Colonic mucosa (tissue), 4 donors: Measurements from ENCODE around the gene STAC3. TPM values are rescaled to one million over a fixed set of nuclear protein-coding genes. Genes with fewer than 3 reads are reported as not detected.

Experiments used
- DNase-seq: peaks from one replicate; pipeline ENCODE4 v3.0.0-alpha.2; 2020
- H3K27ac ChIP-seq: fragments of 200-600 bp; one replicate; pipeline ENCODE4 v1.8.0; 2021
- H3K27me3 ChIP-seq: fragments of 200-600 bp; one replicate; pipeline ENCODE4 v1.8.0; 2021
- H3K36me3 ChIP-seq: fragments of 200-600 bp; one replicate; pipeline ENCODE4 v1.8.0; 2021
- H3K4me1 ChIP-seq: fragments of 200-600 bp; one replicate; pipeline ENCODE4 v1.8.0; 2021; ENCODE audit warnings: mild to moderate bottlenecking
- H3K4me3 ChIP-seq: fragments of 200-600 bp; one replicate; pipeline ENCODE4 v1.8.0; 2021
- H3K9ac ChIP-seq, 2 donors: one replicate each; pipeline ENCODE4 v1.7.0; 2013; ENCODE audit warnings: control low read depth in 2 of 2, low read depth in 2 of 2, low read length in 2 of 2
- H3K9me3 ChIP-seq: fragments of 200-600 bp; one replicate; pipeline ENCODE4 v1.8.0; 2021
- intact Hi-C: fragments of 100-400 bp; cut with DNase I; formaldehyde crosslinking; loops from one replicate; pipeline ENCODE4 v1.14.1; 2022
- total RNA-seq, 2 donors: library from RNA; stranded (reverse); fragmentation: NEBNext Ultra II Directional in 1 of 2; extraction: Animal tissue kit (Norgen Biotek cat#: 25700) in 1 of 2; gene quantifications; one replicate each; pipeline ENCODE4 v1.2.1, GENCODE V29; 2021
- TF ChIP-seq, protein P1 (sequence below): fragments of 200-600 bp; IDR thresholded peaks from one replicate; pipeline ENCODE4 v1.8.0; 2022; ENCODE audit warnings: antibody characterized with exemption, mild to moderate bottlenecking
- donor health status: healthy.
- donor health status: DM: no; HTN: no; CAD: no.
- donor health status: DM: no; HTN: no; CAD: no.

Gene STAC3
- total RNA-seq, 2 donors from 2014 or later = 1.9 to 2.7 TPM

DNA sequence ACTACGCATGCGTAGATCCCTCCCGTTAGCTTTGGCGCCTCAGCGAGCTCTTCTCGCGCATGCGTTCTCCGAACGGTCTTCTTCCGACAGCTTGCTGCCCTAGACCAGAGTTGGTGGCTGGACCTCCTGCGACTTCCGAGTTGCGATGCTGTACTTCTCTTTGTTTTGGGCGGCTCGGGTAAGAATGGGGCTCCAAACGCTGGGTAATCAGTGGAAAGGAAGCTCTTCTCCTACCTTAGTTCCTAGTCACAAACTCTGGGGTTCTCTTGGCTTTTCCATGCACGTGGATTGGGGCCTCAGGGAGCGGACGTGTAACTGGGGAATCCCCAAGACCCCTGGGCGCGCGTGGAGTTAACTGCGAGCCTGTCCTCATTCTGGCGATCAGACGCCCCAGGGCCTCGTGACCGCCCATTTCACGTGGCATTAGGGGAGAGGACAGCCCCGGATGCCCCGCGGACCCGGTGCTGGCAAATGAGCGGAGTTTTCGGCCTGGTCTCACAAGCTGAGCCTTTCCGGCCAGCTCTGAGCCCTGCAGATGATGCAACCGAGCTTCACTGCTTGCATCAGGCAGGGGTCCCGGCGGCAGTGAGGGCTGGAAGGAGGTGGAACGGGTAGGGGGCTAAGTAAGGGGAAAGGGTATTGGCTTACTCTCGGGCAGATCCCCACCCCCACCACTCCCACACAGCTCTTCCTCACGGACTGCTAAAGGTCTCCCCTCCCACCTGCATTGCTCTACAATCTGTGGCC, 21.2 kb downstream of the STAC3 start, which contains the start of gene SHMT2:
Gene SHMT2, plus strand, starts transcription at position 78 of the 747 bp plus-strand sequence. Its CDS starts 68 bp downstream, at position 146.
- Histone ChIP-seq H3K9ac (peak within 1 kb of the TSS; percentile 64 to 90), H3K27ac (peak within 1 kb of the TSS; percentile 55), H3K4me3 (peak within 1 kb of the TSS; percentile 71), H3K4me1 (peaks cover 8% of the 10 kb centered on the region), H3K9me3 (no peaks in the 10 kb centered on the region), H3K36me3 (peaks cover 9% of the 10 kb centered on the region), H3K27me3 (peaks cover 23% of the 10 kb centered on the region)
- TF ChIP-seq, protein P1, sequence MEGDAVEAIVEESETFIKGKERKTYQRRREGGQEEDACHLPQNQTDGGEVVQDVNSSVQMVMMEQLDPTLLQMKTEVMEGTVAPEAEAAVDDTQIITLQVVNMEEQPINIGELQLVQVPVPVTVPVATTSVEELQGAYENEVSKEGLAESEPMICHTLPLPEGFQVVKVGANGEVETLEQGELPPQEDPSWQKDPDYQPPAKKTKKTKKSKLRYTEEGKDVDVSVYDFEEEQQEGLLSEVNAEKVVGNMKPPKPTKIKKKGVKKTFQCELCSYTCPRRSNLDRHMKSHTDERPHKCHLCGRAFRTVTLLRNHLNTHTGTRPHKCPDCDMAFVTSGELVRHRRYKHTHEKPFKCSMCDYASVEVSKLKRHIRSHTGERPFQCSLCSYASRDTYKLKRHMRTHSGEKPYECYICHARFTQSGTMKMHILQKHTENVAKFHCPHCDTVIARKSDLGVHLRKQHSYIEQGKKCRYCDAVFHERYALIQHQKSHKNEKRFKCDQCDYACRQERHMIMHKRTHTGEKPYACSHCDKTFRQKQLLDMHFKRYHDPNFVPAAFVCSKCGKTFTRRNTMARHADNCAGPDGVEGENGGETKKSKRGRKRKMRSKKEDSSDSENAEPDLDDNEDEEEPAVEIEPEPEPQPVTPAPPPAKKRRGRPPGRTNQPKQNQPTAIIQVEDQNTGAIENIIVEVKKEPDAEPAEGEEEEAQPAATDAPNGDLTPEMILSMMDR = no peak
- intact Hi-C loops = no loop called here
- peak; percentile 96 for DNase-seq

DNA sequence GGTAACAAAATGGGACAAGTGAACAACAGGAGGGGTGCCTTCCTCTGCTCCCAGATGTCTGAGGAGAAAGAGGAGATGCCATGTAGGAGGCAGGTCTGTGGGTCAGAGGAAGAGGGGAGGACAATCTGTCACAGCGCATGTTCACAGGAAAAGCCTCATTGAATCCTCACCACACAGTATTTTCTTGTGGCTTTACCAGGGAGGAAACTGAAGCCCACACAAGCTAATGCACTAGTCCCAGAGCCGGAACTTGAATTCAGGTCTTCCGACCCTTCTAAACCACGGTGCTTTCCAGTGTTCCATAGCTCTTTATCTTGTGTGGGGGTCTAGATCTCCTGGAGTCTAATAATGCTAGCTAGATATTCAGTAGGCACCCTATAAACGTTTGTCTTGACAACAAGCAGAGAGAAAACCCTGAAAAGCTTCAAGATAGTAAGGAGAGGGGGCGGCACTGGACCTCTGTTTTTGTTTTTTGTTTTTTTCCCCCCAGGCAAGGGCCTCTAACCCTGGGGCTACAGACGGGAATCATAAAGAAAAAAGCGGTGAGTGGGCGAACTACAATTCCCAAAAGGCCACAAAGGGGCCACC, 21.8 kb downstream of the STAC3 start:
- DNase-seq = no peak
- Histone ChIP-seq H3K27ac (peak overlapping the region; percentile 55), H3K9ac (peak overlapping the region in 1 of 2 donors; percentile 90), H3K27me3 (peaks cover 30% of the 10 kb centered on the region), H3K4me3 (peak overlapping the region; percentile 71), H3K9me3 (no peaks in the 10 kb centered on the region), H3K4me1 (peaks cover 8% of the 10 kb centered on the region), H3K36me3 (peaks cover 9% of the 10 kb centered on the region)
- TF ChIP-seq, protein P1 = no peak
- intact Hi-C loops = no loop called here

- TF ChIP-seq, protein P1 = no peak
- Histone ChIP-seq H3K9ac (no peak overlapping the region), H3K4me3 (no peak overlapping the region), H3K27ac (no peak overlapping the region), H3K4me1 (peaks cover 8% of the 10 kb centered on the region), H3K27me3 (peaks cover 43% of the 10 kb centered on the region), H3K9me3 (no peaks in the 10 kb centered on the region), H3K36me3 (peaks cover 4% of the 10 kb centered on the region)
- DNase-seq = no peak
- intact Hi-C loops = no loop called here
Observed at GRCh38 chr12:57227315-57228115, 23.5 kb downstream of the STAC3 start.

GRCh38 chr12:57226588-57227314, 24.2 kb downstream of the STAC3 start:
- peaks cover 51% of the 10 kb centered on the region for H3K27me3 ChIP-seq
- H3K27ac ChIP-seq = no peak overlapping the region

More at GRCh38 chr12:57226588-57227314, 24.2 kb downstream of the STAC3 start:
- Histone ChIP-seq H3K9me3 (no peaks in the 10 kb centered on the region), H3K36me3 (no peaks in the 10 kb centered on the region), H3K9ac (no peak overlapping the region), H3K4me1 (peaks cover 8% of the 10 kb centered on the region), H3K4me3 (no peak overlapping the region)
- TF ChIP-seq, protein P1 = no peak
- DNase-seq = no peak
- intact Hi-C loops = no loop called here
